ENCODE data around the gene LIFR.
"Not testable (repeated sequence)": the region's sequence is repeated elsewhere in the genome, so short reads cannot be mapped to it uniquely, and the experiment has no call there.

LIFR gene

DNA sequence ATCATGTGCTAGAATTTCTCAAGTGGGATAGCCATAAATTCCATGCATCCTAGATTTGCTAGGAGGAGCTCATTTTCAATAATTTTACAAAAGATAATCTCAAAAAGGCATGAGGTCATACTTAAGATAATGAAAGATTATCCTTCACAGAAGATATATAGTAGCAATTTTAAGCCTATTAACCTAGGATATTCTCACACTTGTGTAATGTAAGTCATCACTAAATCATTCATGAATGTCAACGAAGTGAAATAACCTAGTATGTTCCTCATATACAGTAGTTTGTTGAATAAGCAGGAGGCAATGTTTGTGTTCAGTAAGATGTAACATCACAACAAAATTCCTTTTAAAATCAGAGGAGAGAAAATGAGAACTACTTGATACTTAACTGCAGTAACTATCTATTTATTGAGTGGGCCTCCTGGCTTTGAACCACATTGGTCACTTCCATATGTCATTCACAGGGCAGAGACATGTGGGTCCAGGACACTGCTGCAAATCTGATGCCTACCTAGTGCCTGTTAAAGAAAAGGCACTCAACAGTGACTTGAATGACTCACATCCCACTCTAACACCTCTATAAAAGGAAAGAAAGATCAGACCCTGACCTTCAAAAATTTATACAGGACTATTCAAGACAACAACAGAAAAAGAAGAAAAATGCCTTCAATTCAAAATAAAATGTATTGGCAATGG is 8.2 kb downstream of the LIFR start:
- no peak for DNase-seq

DNA sequence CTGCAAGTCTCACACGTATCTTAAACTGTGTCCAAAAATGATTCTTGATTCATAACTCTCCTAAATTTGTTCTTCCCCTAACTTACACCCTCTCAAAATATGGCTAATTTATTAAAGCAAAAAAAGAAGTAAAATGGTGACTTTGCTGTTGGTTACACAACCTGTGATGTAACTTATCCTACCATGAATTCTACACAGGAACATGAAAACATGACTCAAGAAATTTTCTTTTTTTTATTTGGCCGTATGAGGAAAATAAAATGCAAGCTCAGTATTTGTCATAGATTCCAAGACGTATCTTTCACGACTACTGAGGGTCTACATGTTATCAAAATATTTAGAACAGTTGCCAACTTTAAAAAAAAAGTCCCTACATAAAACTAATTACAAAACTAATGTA is 9.2 kb downstream of the LIFR start:
- DNase-seq = no peak

DNA sequence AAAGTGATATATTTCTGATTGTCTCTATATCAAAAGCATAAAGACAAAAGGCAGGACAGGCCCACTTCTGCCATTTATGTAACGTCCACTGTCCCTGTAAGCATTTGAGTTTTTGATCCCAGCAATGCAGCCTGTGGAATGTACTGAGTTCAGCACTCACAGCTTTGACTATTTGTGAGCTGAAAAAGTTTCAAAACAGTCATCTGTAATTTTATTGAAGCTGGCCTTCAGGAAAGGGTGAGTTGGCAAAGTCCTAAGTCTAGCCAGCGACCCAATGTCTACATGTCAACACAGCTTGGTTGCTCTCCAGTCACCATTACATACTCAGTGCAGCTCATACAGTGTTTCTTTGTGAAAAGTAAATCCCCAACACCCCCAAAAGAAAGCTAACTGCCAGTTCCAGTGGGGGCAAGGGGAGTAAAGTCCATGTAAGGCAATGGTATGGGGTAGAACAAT is 9.7 kb downstream of the LIFR start:
- DNase-seq = no peak

DNA sequence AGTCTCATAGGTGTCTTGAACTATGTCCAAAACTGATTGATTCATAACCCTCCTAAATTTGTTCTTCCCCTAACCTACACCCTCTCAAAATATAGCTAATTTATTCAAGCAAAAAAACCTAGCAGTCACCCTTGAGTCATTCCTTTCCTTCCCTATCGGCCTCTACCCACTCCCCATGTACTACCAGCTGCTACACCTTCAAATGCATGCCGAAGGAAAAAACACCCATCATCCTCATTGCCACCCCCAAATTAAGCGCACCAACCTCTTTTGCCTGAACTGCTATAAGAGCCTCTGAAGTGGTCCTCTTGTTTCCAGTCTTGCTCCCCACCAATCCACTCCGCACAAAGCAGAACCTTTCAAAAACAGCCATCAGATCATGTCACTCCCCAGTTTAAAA is 12.6 kb downstream of the LIFR start:
- no peak for DNase-seq

DNA sequence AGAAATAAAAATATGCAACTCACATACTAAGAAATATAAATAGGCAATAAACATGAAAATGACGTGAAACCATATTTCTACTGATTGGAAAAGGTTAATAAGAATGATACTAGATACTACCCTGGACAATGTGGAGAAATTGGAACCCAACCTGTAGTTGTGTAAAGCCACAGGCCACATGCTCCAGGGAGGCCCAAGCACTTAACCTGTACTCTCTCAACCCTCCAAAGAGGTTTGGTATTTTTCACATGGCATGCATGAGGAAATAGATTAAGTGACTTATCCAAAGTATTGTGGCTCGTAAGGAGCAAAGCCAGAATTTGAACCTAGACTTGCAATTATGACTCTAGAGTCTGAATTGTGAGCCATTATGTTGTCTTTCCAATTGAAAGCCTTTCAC is 13.4 kb downstream of the LIFR start:
- no peak for DNase-seq

DNA sequence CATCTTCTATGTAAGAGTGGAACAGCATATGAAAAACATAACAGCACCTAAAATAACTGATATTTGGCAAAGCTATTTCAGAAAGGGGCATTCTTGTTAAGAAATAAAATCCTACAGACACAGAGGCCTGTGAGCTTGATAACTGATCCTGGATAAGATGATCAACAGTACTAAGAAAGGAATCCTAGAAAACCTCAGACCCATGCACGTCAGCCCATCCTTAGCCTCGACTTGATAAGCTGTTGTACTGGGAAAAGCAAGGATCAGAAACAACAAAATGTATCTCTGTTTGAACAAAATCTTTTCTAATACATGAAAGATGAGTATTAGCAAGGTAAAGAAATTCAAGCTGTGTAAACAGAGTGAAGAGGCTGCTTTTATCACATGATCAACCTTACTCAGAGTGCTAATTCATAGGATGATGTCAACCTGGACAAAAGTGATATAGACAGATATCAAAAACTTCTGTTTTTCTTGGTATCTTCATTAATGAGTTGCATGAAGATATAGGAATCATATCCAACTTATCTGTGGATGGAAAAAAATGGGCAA is 15.2 kb downstream of the LIFR start:
- DNase-seq = no peak

DNA sequence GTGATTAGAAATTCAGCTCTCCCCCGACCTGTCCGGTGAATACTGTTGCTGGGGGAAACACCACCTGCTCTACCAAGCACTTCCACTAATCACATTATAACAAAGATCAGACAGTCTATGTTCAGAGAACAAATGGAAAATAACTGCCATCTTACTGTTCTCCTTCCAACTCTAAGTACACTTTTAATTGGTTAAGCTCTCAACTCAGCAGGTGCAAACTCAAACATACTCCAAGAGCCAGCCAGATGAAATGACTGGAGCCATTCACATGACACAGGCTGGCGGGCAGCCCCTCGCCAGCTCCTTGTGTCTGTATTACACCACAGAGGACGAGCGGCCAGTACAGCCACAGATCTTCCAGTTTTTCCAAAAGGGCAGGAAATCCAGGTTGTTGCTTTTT is 16.1 kb downstream of the LIFR start:
- DNase-seq = no peak

DNA sequence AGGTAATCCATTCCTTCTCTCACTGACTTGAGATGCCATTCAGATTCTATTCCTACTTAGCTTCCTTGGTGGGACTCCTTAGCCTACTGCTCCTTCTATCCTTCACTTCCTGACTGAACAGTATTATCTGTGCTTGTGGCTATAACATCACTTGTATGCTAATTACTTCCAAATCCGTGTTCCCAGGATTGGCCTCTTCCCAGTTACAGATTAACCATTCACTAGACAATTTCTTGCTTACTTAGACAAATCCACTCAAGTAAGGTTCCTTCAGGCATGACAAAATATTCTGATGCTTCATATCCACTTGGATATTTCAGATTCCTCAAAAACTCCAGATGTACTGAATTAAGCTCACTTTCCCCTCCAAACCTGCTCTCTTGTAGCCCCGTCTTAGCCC is 18.3 kb downstream of the LIFR start:
- DNase-seq = no peak

DNA sequence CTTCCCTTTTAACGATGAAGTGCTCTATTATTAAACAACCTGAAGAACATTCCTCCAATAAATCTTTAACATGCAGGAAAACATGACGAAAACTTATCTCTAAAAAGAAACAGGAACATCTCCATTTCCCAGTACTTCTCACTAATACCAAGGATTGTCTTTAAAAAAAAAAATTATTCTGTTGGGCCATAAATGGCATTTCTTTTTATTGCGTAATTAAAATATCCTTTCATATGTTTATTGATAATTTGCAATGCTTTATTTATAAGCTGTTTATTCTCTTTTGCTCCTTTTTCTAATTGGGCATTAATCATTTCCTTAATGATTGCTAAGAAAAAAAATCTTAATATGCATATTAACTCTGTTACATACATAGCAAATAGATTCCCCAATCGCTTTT is 18.9 kb downstream of the LIFR start:
- no peak for DNase-seq

DNA sequence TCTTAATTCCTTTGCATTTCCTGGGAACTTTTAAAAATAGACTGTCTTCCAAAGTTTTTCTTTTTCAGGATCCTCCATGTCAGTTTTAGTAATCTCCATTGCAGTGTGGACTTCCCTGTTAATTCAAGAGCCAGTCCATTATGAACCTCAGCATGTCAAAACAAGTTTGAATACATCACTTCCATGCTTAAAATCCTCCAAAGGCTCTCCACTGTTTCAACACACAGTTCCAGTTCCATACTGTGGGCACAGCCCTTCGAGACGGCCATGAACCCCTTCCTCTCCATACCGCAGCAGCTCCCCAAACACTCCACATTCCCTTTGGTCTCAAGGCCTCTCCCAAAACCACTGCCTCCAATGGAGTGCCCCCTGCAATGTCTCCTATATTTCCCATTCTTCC is 19.5 kb downstream of the LIFR start:
- no peak for DNase-seq

DNA sequence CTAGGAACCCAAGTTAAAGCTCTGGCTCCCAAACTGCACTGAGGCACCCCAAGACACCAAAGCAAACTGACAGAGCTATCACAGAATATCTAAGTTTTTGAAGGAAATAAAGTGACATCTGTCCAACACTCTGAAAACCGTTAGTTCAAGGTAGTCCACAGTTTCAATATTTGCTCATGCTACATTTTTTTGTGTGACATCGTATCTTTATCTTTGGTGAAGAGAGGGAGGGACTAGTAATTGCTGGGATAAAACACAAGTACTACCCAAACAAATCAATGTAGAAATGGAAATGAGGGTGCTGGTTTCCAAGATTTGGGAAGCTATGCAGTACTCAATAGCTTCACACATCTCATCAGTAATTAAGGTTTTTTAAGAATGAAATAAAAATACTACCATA is 20.6 kb downstream of the LIFR start:
- no peak for DNase-seq

DNA sequence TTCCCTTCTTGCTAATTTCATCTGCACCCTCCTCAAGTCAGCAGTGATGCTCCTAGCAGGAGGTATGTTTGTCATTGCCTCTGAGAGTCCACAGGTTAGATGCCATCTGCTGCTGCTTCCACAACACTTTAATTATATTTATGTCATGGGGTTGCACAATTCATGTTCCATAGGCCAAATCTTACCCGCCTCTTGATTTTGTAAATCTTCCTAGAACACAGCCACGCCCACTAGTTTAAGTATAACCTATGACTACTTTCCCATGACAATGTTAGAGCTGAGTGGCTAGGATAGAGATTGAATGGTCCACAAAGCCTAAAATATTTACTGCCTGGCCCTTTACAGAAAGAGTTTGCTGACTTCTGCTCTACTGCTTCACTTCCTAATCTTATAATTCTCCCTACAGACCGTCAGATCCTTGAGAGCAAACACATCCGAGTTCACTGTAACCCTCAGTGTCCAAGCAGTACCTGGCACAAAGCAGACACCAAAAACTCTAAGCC is 21.1 kb downstream of the LIFR start:
- DNase-seq = no peak

DNA sequence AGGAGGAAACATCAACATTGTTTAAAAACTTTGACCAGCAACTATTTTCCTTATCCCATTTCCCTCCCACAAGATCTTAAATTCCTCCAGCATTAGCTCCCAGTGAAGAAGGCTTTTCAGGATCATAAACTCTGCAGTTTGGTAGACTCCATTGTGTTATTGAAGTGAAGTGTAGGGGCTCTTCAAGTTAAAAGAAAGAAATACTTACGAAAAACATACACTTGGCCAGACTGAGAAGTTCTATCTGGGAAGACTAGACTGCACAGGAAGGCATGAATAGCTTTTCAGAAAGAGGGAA is 22.3 kb downstream of the LIFR start:
- no peak for DNase-seq

DNA sequence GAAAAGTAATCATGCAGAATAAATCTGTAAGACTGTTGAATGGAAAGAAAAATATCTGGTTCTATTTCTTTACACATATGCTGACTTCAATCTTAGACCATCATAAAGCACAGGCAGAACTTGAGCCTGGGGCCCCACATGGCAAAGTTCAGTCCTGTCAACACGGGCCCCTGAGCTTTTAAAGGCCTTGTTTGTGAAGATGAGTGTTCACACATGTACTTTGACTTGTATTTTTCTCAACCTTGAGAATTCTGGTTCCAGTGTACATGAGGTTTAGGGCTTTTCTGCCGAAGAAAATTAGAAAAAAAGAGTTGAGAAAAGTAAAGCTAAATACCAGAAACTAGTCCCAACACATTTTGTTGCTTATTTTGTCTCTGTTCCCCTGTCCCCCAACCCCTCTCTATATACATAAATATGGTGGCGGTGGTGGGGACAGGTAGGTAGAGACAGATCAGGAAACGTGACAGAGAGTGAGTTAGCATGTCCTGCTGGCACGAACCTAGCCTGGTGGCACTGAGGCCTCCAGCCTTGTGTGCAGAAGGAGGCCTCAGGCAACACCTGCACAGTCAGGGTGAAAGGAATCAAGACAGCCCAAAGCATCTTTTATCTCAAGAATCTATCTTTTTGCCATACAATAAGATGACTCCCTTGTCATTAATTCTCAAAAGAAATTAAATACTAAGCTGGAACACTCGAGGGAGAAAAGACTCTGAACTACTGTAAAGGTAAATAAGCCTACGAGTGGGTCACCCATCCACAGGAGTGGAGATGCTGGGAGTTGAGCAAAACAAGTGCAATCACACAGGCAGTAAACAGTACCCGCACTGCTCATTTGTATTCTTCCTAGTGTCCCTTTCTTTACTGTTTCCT is 22.9 kb downstream of the LIFR start:
- no peak for DNase-seq

DNA sequence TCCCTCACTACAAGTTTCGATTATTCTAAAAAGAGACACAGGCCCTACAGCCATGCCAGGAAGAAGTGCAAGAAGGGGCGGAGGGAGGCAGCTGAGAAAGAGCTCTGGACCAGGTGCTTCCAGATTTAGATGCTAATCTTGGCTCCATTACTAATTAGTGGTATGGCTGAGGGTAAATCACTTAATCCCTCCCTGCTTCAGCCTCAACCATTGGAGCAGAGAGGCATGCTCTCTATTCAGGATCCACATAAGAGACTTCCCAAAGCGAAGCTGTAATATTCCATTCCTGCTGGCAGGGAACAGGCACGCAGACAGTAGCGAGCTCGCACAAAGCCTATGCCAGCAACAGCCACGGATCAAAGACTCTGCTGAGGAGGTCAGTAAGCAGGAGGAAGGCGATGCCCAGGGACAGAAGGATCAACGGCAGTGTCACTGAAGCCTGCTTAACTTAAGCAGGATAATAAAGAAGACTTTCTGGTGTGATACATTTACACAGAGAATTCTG is 24.2 kb downstream of the LIFR start:
- DNase-seq = no peak

DNA sequence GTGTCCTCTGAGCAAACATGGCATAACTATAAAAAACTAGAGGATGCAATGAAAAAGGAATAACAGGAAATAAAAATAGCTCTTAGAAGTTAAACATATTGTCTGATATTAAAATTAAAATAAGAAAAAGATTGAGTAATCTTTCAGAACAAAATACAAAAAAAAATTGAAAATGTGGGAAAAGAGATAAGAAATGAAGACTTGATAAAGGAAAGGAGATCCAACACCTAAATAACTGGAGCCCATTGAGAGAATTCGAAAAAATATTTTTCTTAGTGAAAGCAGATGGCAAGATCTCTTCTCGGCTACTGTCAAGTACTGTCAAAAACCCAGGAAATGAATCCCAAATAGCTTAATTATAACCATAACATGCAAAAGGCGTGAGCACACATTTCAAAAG is 24.9 kb downstream of the LIFR start:
- DNase-seq = no peak

DNA sequence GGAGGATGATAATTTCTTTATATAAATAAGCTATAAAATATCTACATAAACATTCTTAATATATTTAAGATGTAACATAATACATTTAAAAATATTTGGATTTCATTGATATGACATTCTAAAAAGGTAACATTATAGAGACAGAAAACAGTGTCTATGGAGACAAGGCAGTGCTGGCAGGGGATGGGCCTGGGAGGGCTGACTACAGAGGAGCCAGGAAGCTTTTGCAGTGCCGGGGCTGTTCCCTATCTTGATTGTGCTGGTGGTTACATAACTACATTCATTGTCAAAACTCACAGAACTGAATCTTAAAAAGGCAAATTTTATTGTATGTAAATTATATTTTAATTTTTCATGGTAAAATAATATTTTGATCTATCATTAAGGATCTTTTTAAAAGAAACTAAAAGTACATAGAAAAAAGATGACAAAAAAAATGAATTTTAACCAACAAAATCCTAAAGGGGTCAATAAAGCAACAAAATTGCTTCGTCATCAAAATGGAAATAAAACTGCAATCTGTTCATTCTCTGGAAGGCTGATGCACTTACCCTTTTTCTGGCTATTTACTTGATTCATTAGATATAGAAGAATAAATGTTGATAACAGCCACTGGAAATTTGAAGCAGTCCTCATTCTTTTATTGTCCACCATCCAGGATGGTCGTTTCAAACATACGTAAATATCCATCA is 26.3 kb downstream of the LIFR start:
- no peak for DNase-seq

DNA sequence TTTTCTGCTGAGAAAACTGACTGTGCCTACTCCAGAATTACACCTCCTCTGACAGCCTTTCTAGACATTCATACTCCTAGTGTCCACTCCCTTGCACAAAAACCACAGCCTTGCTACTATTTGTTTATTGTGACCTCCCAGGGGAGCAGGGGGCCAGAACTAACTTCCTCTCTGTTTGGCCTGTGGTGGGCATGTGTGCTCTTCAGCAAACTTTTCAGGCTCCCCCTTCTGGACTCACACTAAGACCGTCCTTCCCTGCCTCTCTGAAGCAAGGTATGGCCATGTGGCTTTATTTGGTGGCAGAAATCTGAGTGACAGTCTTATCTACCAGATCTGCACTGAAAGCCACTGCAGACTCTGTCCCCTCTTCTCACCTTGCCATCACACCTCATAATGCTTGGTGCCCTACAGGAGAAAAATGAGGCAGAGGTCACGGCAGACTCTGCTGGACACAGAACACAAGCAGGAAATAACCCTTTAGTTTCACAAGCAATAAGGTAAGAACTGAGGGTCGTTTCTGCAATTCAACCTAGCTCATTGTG is 28.2 kb downstream of the LIFR start:
- DNase-seq = peak; percentile 33

DNA sequence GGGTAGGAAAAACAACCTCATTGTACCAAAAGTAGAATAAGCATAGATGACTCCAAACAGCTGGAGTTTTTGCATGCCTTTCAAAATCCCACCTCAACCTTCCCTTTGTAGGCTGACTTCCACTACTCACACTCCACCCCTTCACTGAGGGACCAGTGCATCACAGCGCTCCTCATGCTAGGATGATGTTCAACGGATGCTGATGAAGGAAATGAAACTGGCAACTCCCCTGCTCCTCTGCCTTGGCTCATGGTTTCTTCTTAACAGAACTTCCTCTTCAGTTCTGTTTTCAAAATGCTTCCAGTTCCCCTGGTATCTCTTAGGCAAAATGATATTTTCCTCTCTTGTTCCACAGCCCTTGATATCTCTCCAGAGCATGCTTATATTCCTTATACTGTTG is 29.0 kb downstream of the LIFR start:
- DNase-seq = no peak

DNA sequence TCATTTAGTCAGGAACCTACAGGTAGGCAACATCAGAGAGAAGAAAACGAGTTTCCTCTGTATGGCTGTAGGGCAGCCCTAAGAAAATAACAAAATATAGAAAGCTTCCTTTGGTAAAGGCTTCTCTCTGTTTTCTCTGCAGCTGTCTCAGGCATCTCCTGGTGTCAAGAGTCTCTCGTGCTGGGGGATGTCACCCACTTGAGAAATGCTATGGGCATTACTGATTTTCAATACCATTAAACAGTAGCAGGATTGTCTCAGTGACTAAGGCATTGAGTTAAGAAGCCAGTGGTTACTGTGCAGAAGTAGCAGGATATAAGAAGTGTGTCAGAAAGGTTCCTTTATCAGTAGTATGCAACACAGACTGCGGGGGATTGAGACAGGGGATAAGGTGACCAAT is 32.4 kb downstream of the LIFR start:
- no peak for DNase-seq

DNA sequence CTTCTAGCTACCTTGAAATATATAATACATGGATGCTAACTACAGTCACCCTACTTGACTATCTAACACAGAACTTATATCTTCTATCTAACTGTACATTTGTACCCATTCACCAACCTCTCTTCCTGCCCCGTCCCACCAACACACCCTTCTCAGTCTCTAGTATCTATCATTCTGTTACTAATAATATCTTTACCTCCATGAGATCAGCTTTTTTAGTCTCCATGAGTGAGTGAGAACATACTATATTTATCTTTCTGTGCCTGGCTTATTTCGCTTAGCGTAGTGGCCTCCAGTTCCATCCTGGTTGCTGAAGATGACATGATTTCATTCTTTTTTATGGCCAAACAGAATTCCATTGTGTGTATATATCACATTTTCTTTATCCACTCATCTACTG is 37.0 kb downstream of the LIFR start:
- no peak for DNase-seq

DNA sequence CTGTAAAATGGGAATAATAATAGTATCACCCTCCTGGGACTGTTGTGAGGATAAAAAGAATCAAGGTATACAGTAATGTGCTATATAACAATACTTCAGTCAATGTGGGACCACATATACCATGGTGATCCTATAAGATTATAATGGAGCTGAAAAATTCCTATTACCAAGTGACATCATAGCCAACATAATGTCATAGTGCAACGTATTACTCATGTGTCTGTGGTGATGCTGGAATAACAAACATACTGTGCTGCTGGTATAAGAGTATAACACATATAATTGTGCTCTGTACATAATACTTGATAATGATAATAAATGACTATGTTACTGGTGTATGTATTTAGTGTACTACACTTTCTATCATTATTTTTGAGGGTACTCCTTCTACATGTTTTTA is 38.1 kb downstream of the LIFR start:
- peak; percentile 48 for DNase-seq

DNA sequence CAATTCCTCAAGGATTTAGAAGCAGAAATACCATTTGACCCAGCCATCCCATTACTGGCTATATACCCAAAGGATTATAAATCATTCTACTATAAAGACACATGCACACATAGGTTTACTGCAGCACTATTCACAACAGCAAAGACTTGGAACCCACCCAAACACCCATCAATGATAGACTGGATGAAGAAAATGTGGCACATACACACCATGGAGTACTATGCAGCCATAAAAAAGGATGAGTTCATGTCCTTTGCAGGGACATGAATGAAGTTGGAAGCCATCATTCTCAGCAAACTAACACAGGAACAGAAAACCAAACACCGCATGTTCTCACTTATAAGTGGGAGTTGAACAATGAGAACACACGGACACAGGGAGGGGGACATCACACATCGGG is 39.8 kb downstream of the LIFR start:
- not testable (repeated sequence) for DNase-seq

Measured in fibroblast of skin of back (primary cell).